Right renal cortex interstitium (tissue), 3 donors: ENCODE data around the gene SGK2. TPM values are rescaled to one million over a fixed set of nuclear protein-coding genes. Genes with fewer than 3 reads are reported as not detected.

Experiments
- DNase-seq, 3 donors: peaks; one replicate each; pipeline ENCODE4 v3.0.0-alpha.2; 2013; ENCODE audit warnings: low read depth in 3 of 3, low spot score in 2 of 3
- polyA plus RNA-seq, 3 donors: library from polyadenylated mRNA; unstranded; fragments of 120-200 nt; gene quantifications; one replicate each; pipeline ENCODE4 v1.2.1, GENCODE V29; 2013; ENCODE audit not compliant: insufficient read length in 3 of 3

The SGK2 gene
- polyA plus RNA-seq, 3 donors = 28.8 to 41.6 (median 32.8) TPM

- DNase-seq = no peak
Observed at GRCh38 chr20:43559147-43559987, 540 bp downstream of the SGK2 start.

DNA sequence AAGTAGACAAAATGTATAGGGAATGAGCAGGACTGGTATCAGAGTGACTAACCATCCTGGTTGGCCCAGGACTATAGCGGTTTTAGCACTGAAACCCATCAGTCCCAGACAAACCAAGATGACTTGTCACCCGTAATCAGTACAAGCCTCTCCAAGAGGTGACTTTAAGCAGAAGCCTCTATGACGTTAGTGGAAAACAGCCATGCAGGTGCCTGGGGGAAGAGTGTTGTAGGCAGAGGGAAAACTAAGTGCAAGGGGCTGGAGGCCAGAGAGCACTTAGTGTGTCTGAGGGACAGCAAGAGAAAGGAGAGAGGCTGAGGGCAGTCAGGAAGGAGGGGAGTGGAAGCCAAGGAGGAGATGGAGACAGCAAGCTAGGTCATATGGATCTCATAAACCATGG, 2.1 kb downstream of the SGK2 start:
- DNase-seq = no peak

- no peak for DNase-seq
Observed at GRCh38 chr20:43563429-43563828, 4.6 kb downstream of the SGK2 start.

DNA sequence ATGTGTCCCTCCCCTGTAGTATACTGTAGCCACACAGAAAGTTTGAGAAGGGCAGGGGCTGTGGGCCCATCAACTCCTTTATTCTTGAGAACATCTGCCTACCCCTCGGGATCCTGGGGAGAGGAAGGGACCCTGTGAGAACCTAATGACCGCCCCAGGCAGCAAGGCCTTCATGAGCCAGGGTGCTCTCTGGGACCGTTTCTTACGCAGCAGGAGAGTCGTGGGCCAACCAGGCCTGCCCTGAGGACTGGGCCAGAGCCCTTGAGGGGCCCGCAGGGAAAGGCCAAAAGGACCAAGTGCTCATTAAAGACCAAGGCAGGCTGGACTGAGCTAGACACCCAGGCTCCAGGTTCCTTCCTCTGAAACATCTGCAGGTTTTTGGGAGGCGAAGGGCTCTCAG, 5.2 kb downstream of the SGK2 start:
- DNase-seq = no peak

DNA sequence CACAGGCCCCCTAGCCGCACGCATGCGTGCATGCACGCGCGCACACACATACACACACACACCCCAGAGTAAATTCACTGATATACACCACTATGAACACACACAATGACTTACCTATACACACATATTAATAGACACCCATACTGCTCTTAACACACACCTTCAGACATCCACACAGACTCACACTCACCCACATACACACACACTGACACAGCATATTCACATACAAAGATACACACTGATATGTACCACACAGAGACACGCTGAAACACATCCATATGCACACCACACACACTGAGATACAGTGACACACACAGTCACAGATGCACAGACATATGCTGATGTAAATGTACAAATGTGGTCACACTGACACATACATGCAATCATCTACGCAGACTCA, 5.6 kb downstream of the SGK2 start:
- DNase-seq = no peak

GRCh38 chr20:43564993-43565757, 6.3 kb downstream of the SGK2 start:
- DNase-seq = no peak

GRCh38 chr20:43565758-43566104, 6.9 kb downstream of the SGK2 start:
- DNase-seq = no peak

- DNase-seq = no peak
Observed at GRCh38 chr20:43567477-43567876, 8.7 kb downstream of the SGK2 start.

- no peak for DNase-seq
Observed at GRCh38 chr20:43568706-43569105, 9.9 kb downstream of the SGK2 start.

- no peak for DNase-seq
Observed at GRCh38 chr20:43569282-43569681, 10.5 kb downstream of the SGK2 start.

- no peak for DNase-seq
Observed at GRCh38 chr20:43570496-43570895, 11.7 kb downstream of the SGK2 start.

DNA sequence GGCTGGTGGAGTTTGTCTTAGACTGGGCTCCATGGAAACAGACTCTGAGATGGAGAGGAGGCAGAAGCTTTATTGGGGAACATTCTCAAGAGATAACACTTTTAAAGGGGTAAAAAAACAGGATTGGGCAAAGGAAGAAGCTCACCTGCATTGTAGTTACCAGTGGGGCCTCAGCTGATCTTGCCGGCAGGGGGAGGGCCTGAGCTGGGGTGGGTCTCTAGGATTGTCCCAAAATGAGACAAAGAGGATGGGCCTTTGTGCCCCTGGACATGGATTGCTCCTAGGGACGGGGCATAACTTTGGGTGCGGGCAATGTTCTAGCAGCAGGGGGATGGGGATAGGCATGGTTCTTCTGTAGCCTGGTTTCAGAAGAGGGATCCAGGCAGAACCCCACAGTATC, 12.5 kb downstream of the SGK2 start:
- DNase-seq = no peak

- DNase-seq = no peak
Observed at GRCh38 chr20:43571771-43572170, 12.9 kb downstream of the SGK2 start.

DNA sequence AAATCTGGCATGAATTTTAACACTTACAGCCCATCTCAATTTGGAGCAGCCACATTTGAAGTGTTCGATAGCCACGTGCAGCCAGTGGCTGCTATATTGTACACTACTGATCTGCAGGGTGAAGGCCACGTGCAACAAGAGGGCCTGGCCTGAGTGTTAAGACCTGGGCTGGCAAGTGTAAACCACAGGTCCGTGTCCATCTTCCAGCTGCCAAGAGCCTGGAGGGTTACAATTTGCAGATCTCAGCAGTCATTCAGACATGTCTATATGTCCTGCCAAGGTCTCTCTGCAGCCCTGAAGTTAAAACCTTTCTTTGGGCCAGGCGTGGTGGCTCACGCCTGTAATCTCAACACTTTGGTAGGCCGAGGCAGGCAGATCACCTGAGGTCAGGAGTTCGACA, 14.1 kb downstream of the SGK2 start:
- no peak for DNase-seq

DNA sequence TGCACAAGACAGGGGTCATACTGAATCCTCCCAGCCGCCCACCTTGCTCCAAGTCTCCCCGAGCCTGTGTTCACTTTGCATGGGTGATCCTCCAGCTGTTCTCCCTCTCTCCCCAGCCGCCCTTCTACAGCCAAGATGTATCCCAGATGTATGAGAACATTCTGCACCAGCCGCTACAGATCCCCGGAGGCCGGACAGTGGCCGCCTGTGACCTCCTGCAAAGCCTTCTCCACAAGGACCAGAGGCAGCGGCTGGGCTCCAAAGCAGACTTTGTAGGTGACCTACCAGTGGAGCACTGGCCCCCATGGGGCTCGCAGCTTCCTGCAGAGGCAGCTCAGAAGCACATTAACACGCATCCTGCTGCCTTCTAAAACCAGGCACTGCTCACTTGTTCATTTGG, 17.3 kb downstream of the SGK2 start:
- no peak for DNase-seq

GRCh38 chr20:43579861-43580793, 21.3 kb downstream of the SGK2 start:
- no peak for DNase-seq

DNA sequence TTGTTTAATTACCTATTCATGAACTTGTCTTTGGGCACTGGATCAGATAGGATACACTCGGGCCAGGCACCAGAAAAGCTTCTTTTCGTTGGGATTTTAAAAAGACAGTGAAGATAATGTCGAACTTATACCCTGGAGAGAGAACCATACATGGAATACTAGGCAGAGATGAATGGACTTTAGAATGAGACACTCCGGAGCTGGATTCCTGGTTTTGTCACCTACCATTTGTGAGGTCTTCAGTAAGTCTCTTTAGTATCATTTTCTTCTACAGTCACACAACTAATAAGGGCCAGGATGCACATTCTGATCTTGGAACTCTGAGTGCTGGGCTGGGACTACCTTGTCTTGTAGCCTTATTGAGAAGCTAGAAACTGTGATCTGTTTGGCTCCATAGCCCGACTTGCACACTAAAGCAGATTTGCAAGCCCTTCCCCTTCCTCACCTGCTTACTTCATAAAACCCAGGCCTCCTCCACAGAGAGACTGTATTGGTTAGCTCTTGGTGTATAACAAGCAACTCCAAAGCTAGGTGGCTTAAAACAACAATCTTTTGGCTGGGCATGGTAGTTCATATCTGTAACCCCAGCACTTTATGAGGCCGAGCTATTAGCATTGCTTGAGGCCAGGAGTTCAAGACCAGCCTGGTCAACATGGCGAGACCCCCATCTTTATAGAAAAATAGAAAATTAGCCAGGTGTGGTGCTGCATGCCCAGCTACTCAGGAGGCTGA, 24.5 kb downstream of the SGK2 start:
- no peak for DNase-seq

DNA sequence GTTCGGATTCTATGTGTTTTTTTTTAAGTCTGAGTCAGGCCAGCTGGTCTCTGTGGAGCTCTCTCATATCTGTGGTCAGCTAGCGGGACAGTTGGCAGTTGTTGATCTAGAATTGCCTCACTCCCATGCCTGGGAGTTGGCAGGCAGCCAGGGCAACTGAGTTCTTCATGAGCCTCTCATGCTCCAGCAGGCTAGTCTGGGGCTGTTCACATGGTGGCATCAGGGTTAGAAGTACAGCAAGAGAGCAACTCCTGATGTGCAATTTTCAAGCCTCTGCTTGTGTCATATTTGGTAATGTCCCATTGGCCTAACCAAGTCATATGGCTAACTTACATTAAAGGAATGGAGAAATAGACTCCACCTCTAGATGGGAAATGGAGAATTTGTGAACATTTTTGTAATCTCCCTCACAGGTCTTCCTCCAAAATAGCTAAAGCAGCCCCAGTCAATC, 25.2 kb downstream of the SGK2 start:
- DNase-seq = no peak

GRCh38 chr20:43584448-43585136, 25.8 kb downstream of the SGK2 start:
- DNase-seq = no peak

DNA sequence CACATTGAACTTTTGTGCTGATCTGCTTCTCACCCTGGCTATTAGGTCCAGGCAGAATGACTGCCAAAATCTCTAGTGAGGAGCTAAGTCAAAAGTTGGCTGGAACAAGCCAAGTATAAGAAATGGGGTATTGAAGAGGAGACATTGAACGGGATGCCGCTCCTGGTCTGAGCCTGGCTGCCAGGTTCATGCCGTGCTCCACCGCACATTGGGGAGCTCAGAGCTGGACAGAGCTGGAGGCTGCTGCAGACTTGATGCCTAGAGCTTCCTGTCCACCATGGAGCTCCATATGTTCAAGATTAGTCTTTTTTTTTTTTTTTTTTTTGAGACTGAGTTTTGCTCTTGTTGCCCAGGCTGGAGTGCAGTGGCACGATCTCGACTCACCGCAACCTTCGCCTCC, 27.8 kb downstream of the SGK2 start:
- no peak for DNase-seq
